Measurements from ENCODE around the gene TADA2B.

Gene TADA2B

GRCh38 chr4:7086384-7086783 lies 43.2 kb downstream of the TADA2B start:
- DNase-seq (ENCODE audit: low read depth) = no peak
- no peak for TF ChIP-seq CTCF (IDR thresholded peaks at IDR 0.05; ENCODE audit: low read length, missing control alignments)
- no peak overlapping the region for H3K4me3 ChIP-seq (replicated peaks; ENCODE audit: low read depth, low read length)

- TF ChIP-seq CTCF (IDR thresholded peaks at IDR 0.05; ENCODE audit: low read length, missing control alignments) = no peak
- DNase-seq (ENCODE audit: low read depth) = no peak
- no peak overlapping the region for H3K4me3 ChIP-seq (replicated peaks; ENCODE audit: low read depth, low read length)
Measured at GRCh38 chr4:7087036-7087435, 43.9 kb downstream of the TADA2B start.

GRCh38 chr4:7089213-7089986 lies 46.2 kb downstream of the TADA2B start:
- TF ChIP-seq CTCF (IDR thresholded peaks at IDR 0.05; ENCODE audit: low read length, missing control alignments) = no peak
- no peak overlapping the region for H3K4me3 ChIP-seq (replicated peaks; ENCODE audit: low read depth, low read length)
- DNase-seq (ENCODE audit: low read depth) = no peak

GRCh38 chr4:7092026-7092425 lies 48.9 kb downstream of the TADA2B start:
- no peak overlapping the region for H3K4me3 ChIP-seq (replicated peaks; ENCODE audit: low read depth, low read length)
- TF ChIP-seq CTCF (IDR thresholded peaks at IDR 0.05; ENCODE audit: low read length, missing control alignments) = no peak
- no peak for DNase-seq (ENCODE audit: low read depth)

GRCh38 chr4:7094916-7095315 lies 51.7 kb downstream of the TADA2B start:
- no peak for DNase-seq (ENCODE audit: low read depth)
- TF ChIP-seq CTCF (IDR thresholded peaks at IDR 0.05; ENCODE audit: low read length, missing control alignments) = no peak
- no peak overlapping the region for H3K4me3 ChIP-seq (replicated peaks; ENCODE audit: low read depth, low read length)

- no peak overlapping the region for H3K4me3 ChIP-seq (replicated peaks; ENCODE audit: low read depth, low read length)
Measured at GRCh38 chr4:7095611-7096155, 52.5 kb downstream of the TADA2B start.

More at GRCh38 chr4:7095611-7096155, 52.5 kb downstream of the TADA2B start:
- TF ChIP-seq CTCF (IDR thresholded peaks at IDR 0.05; ENCODE audit: low read length, missing control alignments) = no peak
- DNase-seq (ENCODE audit: low read depth) = no peak
